Spleen (tissue), 11 donors: Measurements from ENCODE around the gene B4GALT3. TPM values are rescaled to one million over a fixed set of nuclear protein-coding genes. Genes with fewer than 3 reads are reported as not detected.

ENCODE experiments used
- DNase-seq: peaks from one replicate; pipeline ENCODE4 v3.0.0-alpha.2; 2020
- H3K27ac ChIP-seq, 8 donors: fragments of 200-600 bp; sonication (generic) in 7 of 8; 1 replicate in 4 of 8; 2 replicates in 4 of 8; pipeline versions ENCODE4 v1.5.0 to v1.8.0; 2016 to 2021; ENCODE audit warnings: inconsistent platforms in 4 of 8, mild to moderate bottlenecking in 4 of 8, moderate library complexity in 1 of 8
- H3K27me3 ChIP-seq, 7 donors: fragments of 200-600 bp; sonication (generic) in 6 of 7; replicated peaks in 1 of 7; 1 replicate in 4 of 7; 2 replicates in 3 of 7; pipeline versions ENCODE4 v1.5.0 to v1.8.0; 2016 to 2021; ENCODE audit warnings: inconsistent platforms in 3 of 7, mild to moderate bottlenecking in 1 of 7
- H3K36me3 ChIP-seq, 6 donors: fragments of 200-600 bp; sonication (generic) in 5 of 6; 1 replicate in 4 of 6; 2 replicates in 2 of 6; pipeline versions ENCODE4 v1.5.0 to v1.8.0; 2016 to 2021; ENCODE audit warnings: inconsistent platforms in 2 of 6
- H3K4me1 ChIP-seq, 6 donors: fragments of 200-600 bp; sonication (generic) in 5 of 6; 1 replicate in 3 of 6; 2 replicates in 3 of 6; pipeline versions ENCODE4 v1.5.0 to v1.8.0; 2016 to 2021; ENCODE audit warnings: inconsistent platforms in 3 of 6
- H3K4me3 ChIP-seq, 8 donors: fragments of 200-600 bp; sonication (generic) in 7 of 8; 1 replicate in 4 of 8; 2 replicates in 4 of 8; pipeline versions ENCODE4 v1.5.0 to v1.8.0; 2016 to 2021; ENCODE audit warnings: inconsistent platforms in 4 of 8, mild to moderate bottlenecking in 4 of 8, moderate library complexity in 2 of 8
- H3K9me3 ChIP-seq, 8 donors: fragments of 200-600 bp; sonication (generic) in 7 of 8; 1 replicate in 4 of 8; 2 replicates in 4 of 8; pipeline versions ENCODE4 v1.5.0 to v1.8.0; 2016 to 2021; ENCODE audit warnings: inconsistent platforms in 4 of 8
- POLR2A ChIP-seq, 3 donors: fragments of 450-650 bp; IDR thresholded peaks; one replicate each; pipeline ENCODE4 v1.5.1; 2017; ENCODE audit warnings: antibody characterized with exemption in 3 of 3, mild to moderate bottlenecking in 1 of 3
- POLR2AphosphoS5 ChIP-seq, 3 donors: sonication (generic); formaldehyde crosslinking; IDR thresholded peaks; one replicate each; pipeline ENCODE4 v1.5.1; 2017; ENCODE audit warnings: antibody characterized with exemption in 3 of 3
- WGBS, 5 donors: extraction: QIAGEN DNeasy Blood & Tissue Kit in 3 of 5; methylation state at CpG; one replicate each; pipeline versions ENCODE4 v1.1.5 to v1.1.7; 2013 to 2018; 5-methylcytosine and 5-hydroxymethylcytosine counted together
- intact Hi-C: fragments of 100-400 bp; cut with DNase I; formaldehyde crosslinking; loops from one replicate; pipeline ENCODE4 v1.15.0; 2023; ENCODE audit warnings: low total_unique reads
- polyA plus RNA-seq, 3 donors: library from polyadenylated mRNA; stranded (reverse); fragments of 200-250 nt; gene quantifications; one replicate each; pipeline ENCODE4 v1.2.1, GENCODE V29; 2013
- total RNA-seq, 7 donors: library from RNA; depleted of rRNA in 3 of 7; stranded (reverse); fragments of >200 nt in 3 of 7; fragmentation: NEBNext Ultra II Directional in 4 of 7; extraction: Animal tissue kit (Norgen Biotek cat#: 25700) in 4 of 7; gene quantifications; one replicate each; pipeline versions ENCODE4 v1.1.0 to v1.2.1, GENCODE V29; 2016 to 2021
- TF ChIP-seq, protein P1 (sequence below), 11 experiments: fragments of 200-600 bp in 7 of 11; fragments of 450-650 bp in 4 of 11; sonication (generic) in 4 of 11; IDR thresholded peaks in 8 of 11; conservative IDR thresholded peaks in 3 of 11; 1 replicate in 7 of 11; 2 replicates in 4 of 11; pipeline versions ENCODE4 v1.4.0 to v1.8.0; 2016 to 2021; ENCODE audit warnings: antibody characterized with exemption in 11 of 11, inconsistent platforms in 4 of 11, mild to moderate bottlenecking in 1 of 11
- donor health status: healthy with polysubstance abuse.
- donor health status: DM: no; HTN: no; CAD: no; lungs with moderate emphysema.
- donor health status: DM: no; HTN: no; CAD: no.
- donor health status: Bipolar disorder and iron deficiency.
- donor health status: healthy.
- donor health status: DM: no; HTN: no; CAD: no.
- donor health status: DM: yes; HTN: yes; CAD: no.

B4GALT3 gene
- total and polyA plus RNA-seq, 10 donors, result 21.0 to 52.8 (median 34.1) TPM

DNA sequence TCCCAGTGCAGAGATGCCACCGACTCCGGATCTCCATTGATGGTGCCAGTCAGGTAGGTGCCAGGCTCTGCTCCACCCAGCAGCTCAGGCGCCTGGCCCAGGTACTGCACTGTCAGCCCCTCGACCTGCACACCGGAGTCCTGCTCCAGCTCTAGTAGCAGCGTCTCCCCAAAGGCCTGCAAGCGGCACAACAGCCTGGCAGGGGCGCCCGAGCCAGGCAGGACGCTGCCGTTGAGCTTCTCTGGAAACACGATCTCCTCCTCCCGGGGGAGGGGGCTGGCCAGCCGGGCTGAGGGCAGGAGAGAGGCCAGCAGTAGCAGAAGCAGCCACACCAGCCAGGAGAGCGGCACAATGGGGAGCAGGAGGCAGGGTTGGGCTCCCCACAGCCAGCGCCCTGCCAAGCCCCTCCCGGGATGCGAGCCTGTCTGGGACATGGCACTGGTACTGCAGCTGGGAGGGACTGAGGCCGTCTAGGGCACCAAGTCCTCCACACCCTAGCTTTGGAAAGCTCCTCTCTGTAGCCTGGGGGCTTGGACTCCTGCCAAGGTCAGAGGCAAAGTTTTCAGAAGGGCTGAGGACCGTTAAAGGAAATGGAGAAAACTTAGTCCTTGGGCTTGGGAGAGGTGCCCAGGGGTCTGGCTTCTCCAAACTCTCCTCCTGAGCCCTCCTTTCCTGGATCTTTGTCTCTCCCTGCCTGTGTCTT is 21.0 kb upstream of the B4GALT3 start:
- Histone ChIP-seq H3K9me3 (no peaks in the 10 kb centered on the region), H3K27ac (peak overlapping the region; percentile 21 to 97 (median 94)), H3K4me3 (peak overlapping the region; percentile 5 to 62 (median 22)), H3K27me3 (no peaks in the 10 kb centered on the region), H3K4me1 (peaks cover 55 to 97% (median 88%) of the 10 kb centered on the region in 6 donors), H3K36me3 (peaks cover 0 to 2% (median 0%) of the 10 kb centered on the region in 6 donors)
- DNase-seq, result peak; percentile 77
- peak in 1 of 3 donors; percentile 51 for TF ChIP-seq POLR2AphosphoS5 (IDR thresholded peaks at IDR 0.05)
- TF ChIP-seq, protein P1, sequence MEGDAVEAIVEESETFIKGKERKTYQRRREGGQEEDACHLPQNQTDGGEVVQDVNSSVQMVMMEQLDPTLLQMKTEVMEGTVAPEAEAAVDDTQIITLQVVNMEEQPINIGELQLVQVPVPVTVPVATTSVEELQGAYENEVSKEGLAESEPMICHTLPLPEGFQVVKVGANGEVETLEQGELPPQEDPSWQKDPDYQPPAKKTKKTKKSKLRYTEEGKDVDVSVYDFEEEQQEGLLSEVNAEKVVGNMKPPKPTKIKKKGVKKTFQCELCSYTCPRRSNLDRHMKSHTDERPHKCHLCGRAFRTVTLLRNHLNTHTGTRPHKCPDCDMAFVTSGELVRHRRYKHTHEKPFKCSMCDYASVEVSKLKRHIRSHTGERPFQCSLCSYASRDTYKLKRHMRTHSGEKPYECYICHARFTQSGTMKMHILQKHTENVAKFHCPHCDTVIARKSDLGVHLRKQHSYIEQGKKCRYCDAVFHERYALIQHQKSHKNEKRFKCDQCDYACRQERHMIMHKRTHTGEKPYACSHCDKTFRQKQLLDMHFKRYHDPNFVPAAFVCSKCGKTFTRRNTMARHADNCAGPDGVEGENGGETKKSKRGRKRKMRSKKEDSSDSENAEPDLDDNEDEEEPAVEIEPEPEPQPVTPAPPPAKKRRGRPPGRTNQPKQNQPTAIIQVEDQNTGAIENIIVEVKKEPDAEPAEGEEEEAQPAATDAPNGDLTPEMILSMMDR (IDR thresholded peaks at IDR 0.05 in 8 of 11, conservative IDR thresholded peaks at IDR 0.05 in 3 of 11), result no peak
- TF ChIP-seq POLR2A (IDR thresholded peaks at IDR 0.05), result no peak
- intact Hi-C loops, result no loop called here
- WGBS, 5 donors, result 25 to 68% (median 57%) methylated on average over 1 to 20 of the region's 20 CpGs

DNA sequence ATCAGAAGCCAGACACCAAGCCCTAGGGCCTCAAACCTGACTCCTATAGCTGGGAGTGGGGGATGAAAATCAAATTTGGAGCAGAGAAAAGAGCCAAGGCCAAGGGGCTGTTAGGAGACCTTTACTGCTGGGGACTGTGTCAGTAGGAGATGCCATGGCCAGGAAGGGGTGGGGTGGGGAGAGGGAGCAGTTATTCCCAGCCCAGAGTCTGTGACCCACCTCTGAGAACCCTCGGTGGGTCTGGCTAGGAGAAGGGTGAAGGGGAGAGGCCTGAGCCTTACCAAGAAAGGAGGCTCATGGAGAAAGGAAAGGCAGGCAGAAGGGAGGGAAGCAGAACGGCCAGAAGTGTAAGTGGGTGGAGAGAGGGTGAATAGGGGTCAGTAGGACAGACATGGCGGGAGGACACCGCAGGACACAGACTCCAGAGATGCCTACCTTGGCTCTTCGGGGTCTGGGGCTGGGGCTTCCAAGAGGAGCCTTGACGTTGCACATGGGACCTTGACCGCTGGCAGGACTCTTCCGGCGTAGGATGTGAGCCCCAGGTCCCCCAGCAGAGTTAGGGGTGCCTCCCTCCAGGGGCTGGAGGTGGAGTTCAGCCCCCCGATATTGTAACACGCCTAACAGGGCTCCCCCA is 20.4 kb upstream of the B4GALT3 start:
- H3K9me3 ChIP-seq, result no peaks in the 10 kb centered on the region
- H3K4me1 ChIP-seq, result peaks cover 55 to 97% (median 88%) of the 10 kb centered on the region in 6 donors
- 56 to 82% (median 65%) methylated on average over 9 to 11 of the region's 11 CpGs for WGBS, 5 donors
- TF ChIP-seq, protein P1 (IDR thresholded peaks at IDR 0.05 in 8 of 11, conservative IDR thresholded peaks at IDR 0.05 in 3 of 11), result no peak
- TF ChIP-seq POLR2A (IDR thresholded peaks at IDR 0.05) (no peak), POLR2AphosphoS5 (IDR thresholded peaks at IDR 0.05) (no peak)
- no peaks in the 10 kb centered on the region for H3K27me3 ChIP-seq
- H3K4me3 ChIP-seq, result peak overlapping the region in 7 of 8 donors; percentile 5 to 62 (median 24)
- peak; percentile 44 for DNase-seq
- intact Hi-C loops, result no loop called here
- no peaks in the 10 kb centered on the region for H3K36me3 ChIP-seq
- peak overlapping the region; percentile 21 to 97 (median 94) for H3K27ac ChIP-seq

DNA sequence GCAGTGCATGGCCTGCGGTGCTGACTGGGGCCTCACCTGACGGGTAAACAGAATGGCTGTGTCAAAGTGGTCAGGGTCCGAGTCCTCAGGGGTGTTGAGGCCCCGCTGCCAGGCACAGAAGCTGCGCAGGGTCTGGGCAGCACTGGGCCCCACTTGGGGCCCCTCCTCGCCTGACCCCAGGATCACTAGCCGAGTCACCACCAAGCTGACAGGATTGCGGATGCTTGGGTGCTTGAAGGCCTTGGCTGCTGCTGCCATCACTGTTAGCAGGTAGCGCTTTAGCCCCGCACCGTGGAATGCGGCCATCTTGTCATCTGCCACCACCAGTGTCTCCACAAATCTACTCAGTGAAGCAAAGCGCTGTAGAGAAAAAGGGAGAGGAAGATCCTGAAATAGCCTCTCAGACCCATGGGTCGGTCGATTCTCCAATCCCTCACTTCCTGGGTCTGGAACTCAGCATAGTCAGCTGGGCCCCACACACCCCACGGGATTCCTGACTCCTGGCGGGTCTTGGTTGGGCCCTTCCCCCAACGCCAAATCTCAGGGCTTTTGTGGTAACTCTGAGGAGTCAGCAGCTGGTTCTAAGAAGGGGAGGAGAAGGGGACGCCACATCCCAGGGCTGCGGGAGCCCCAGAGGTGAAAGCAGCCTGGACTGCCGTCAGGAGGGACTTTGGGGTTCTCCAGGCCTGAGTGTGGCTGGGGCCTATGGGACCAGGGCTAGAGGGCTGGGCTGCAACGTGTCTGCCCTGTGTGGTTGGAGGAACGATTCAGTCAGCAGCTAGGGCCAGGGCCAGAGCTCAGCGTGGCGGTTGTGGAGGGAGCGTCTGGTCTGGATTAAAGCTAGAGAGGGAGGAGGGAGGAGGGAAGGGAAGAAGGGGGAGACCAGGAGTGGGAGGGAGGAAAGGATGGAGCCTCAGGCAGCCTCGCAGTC is 19.5 kb upstream of the B4GALT3 start:
- Histone ChIP-seq H3K4me1 (peaks cover 59 to 100% (median 94%) of the 10 kb centered on the region in 6 donors), H3K27me3 (no peaks in the 10 kb centered on the region), H3K9me3 (no peaks in the 10 kb centered on the region), H3K27ac (peak overlapping the region in 7 of 8 donors; percentile 33 to 97 (median 94)), H3K36me3 (no peaks in the 10 kb centered on the region), H3K4me3 (peak overlapping the region in 6 of 8 donors; percentile 5 to 62 (median 19))
- WGBS, 5 donors, result 74 to 85% (median 77%) methylated on average over 20 to 27 of the region's 27 CpGs
- intact Hi-C loops, result no loop called here
- peak in 2 of 3 donors; percentile 33 to 52 for TF ChIP-seq POLR2AphosphoS5 (IDR thresholded peaks at IDR 0.05)
- TF ChIP-seq, protein P1 (IDR thresholded peaks at IDR 0.05 in 8 of 11, conservative IDR thresholded peaks at IDR 0.05 in 3 of 11), result no peak
- peak; percentile 69 for DNase-seq
